ENCODE data around the gene RAB10.

The RAB10 gene

DNA sequence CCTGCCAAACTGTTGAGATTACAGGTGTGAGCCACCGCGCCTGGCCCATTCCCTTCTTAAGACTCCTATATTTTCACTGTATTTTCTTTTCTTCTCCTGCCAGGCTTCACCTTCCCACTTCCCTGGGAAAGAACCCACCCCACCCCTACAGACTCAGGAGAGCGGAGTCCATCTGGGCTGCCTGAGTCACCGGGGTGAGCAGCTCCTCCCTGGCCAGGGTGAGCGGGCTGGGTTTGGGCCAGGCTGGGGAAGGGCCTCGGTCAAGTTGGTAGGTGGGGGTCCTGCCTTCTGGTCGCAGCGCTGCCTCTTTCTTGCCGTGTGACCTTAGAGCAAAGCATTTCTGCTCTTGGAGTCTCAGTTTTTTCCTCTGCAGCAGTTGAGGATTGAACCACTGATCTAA is 136.9 kb downstream of the RAB10 start:
- Histone ChIP-seq H2AFZ (ENCODE audit: low read depth, low read length) (no peak overlapping the region), H3K27ac (ENCODE audit: low read length) (no peak overlapping the region), H3K36me3 (ENCODE audit: insufficient read depth, low read length) (no peaks in the 10 kb centered on the region), H3K4me1 (ENCODE audit: insufficient read depth, low read length) (no peaks in the 10 kb centered on the region), H3K27me3 (ENCODE audit: insufficient read depth, low read length, poor library complexity) (no peaks in the 10 kb centered on the region), H3K9ac (ENCODE audit: low read depth, low read length) (no peak overlapping the region), H4K20me1 (ENCODE audit: insufficient read depth, low read length) (no peaks in the 10 kb centered on the region), H3K4me2 (ENCODE audit: insufficient read depth, low read length) (no peak overlapping the region), H3K79me2 (ENCODE audit: insufficient read depth, low read length) (no peaks in the 10 kb centered on the region), H3K9me3 (ENCODE audit: insufficient read depth, low read length, severe bottlenecking) (no peaks in the 10 kb centered on the region), H3K4me3 (ENCODE audit: low read depth in 1 of 2, low read length in 2 of 2) (no peak overlapping the region)
- no peak for DNase-seq
- TF ChIP-seq EZH2 (IDR thresholded peaks at IDR 0.05; ENCODE audit: borderline replicate concordance, low read depth, low read length, severe bottlenecking): no peak
- TF ChIP-seq, protein P1, sequence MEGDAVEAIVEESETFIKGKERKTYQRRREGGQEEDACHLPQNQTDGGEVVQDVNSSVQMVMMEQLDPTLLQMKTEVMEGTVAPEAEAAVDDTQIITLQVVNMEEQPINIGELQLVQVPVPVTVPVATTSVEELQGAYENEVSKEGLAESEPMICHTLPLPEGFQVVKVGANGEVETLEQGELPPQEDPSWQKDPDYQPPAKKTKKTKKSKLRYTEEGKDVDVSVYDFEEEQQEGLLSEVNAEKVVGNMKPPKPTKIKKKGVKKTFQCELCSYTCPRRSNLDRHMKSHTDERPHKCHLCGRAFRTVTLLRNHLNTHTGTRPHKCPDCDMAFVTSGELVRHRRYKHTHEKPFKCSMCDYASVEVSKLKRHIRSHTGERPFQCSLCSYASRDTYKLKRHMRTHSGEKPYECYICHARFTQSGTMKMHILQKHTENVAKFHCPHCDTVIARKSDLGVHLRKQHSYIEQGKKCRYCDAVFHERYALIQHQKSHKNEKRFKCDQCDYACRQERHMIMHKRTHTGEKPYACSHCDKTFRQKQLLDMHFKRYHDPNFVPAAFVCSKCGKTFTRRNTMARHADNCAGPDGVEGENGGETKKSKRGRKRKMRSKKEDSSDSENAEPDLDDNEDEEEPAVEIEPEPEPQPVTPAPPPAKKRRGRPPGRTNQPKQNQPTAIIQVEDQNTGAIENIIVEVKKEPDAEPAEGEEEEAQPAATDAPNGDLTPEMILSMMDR (IDR thresholded peaks at IDR 0.05; ENCODE audit: borderline replicate concordance, extremely low read depth, low read length, poor library complexity, severe bottlenecking): no peak
- ATAC-seq (ENCODE audit: insufficient read depth, low read depth): no peak

DNA sequence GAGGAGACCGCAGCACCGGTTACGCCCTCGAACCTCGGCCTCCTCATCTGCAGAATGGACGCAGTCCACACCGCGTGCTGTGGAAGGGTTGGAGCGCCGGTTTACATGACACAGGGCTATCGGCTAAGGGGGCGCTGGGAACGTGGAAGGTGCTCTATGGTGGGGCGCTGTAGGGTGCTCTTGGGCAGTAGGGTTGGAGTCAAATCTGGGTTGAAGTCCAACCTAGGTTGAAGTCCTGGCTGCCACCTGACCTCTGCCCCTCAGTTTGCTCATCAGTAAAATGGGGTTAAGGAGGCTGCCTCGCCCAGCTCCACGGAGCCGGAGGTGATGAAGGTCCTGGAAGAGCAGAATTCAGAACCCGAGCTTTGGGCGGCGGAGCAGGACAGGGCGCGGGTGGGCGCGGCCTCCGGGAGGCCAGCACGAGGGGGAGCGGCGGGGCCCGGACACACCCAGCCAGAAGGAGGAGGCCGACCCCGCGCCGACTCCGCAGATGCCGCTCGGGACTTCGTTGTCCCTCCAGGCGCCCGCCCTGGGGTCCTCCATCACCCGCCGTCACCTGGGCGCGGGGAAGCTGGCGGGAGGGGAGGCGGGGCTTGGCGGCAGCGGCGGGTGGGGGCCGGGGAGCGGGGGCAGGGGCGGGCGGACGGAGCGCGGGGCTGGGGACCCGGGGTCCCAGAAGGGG is 138.4 kb downstream of the RAB10 start:
- ATAC-seq (ENCODE audit: insufficient read depth, low read depth): no peak
- Histone ChIP-seq H2AFZ (ENCODE audit: low read depth, low read length) (no peak overlapping the region), H3K27me3 (ENCODE audit: insufficient read depth, low read length, poor library complexity) (no peaks in the 10 kb centered on the region), H3K79me2 (ENCODE audit: insufficient read depth, low read length) (no peaks in the 10 kb centered on the region), H3K4me2 (ENCODE audit: insufficient read depth, low read length) (no peak overlapping the region), H3K9ac (ENCODE audit: low read depth, low read length) (no peak overlapping the region), H3K4me1 (ENCODE audit: insufficient read depth, low read length) (no peaks in the 10 kb centered on the region), H3K27ac (ENCODE audit: low read length) (no peak overlapping the region), H3K9me3 (ENCODE audit: insufficient read depth, low read length, severe bottlenecking) (no peaks in the 10 kb centered on the region), H4K20me1 (ENCODE audit: insufficient read depth, low read length) (no peaks in the 10 kb centered on the region), H3K4me3 (ENCODE audit: low read depth in 1 of 2, low read length in 2 of 2) (no peak overlapping the region), H3K36me3 (ENCODE audit: insufficient read depth, low read length) (no peaks in the 10 kb centered on the region)
- DNase-seq: no peak
- no peak for TF ChIP-seq EZH2 (IDR thresholded peaks at IDR 0.05; ENCODE audit: borderline replicate concordance, low read depth, low read length, severe bottlenecking)
- TF ChIP-seq, protein P1 (IDR thresholded peaks at IDR 0.05; ENCODE audit: borderline replicate concordance, extremely low read depth, low read length, poor library complexity, severe bottlenecking): no peak

DNA sequence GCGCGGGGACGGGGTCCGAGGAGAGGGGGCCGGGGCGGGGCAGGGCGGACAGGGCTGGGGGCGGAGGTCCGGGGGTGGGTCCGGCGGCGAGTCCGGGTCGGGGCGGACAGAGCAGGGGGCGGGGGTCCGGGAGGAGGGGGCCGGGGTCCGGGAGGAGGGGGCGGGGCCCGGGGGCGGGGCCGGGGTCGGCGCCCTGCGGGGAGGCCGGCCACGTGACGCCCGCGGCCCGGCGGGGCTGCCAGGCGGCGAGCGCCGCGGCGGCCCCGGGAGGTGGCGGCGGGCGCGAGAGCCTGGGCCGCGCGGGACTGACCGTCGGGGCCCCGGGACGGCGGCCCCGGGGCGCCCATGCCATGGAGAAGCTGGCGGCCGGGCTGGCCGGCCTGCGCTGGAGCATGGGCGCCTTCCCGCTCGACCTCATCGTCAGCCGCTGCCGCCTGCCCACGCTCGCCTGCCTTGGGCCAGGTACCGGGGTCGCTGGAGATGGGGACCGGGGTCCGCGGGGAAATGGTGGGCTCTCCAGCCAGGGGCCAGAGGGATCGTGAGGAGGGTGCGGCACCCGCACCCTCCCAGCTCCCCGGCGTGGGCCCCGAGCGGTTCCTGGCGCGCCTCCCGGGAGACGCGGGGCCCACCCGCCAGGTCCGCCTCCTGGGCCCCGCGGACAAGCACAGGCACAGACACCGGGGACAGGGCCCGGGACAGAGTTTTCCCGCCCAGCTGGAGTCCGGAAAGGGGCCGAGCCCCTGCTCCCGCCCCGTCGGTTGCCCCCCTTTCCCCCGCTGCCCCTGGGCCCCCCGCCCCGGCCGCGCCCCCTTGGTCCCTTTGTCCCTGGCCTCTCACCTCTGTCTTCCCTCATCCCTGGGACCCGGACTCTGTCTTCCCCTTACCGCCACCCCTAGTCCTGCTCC is 139.2 kb downstream of the RAB10 start, which contains the start of gene GAREM2:
TSS of gene GAREM2 (plus strand) at position 218 of the 905 bp plus-strand sequence. CDS start at position 351, 133 bp downstream.
- Histone ChIP-seq H3K36me3 (ENCODE audit: insufficient read depth, low read length) (no peaks in the 10 kb centered on the region), H3K4me3 (ENCODE audit: low read depth in 1 of 2, low read length in 2 of 2) (no peak within 1 kb of the TSS), H3K27me3 (ENCODE audit: insufficient read depth, low read length, poor library complexity) (no peaks in the 10 kb centered on the region), H3K4me2 (ENCODE audit: insufficient read depth, low read length) (no peak within 1 kb of the TSS), H3K4me1 (ENCODE audit: insufficient read depth, low read length) (no peaks in the 10 kb centered on the region), H4K20me1 (ENCODE audit: insufficient read depth, low read length) (no peaks in the 10 kb centered on the region), H3K27ac (ENCODE audit: low read length) (no peak within 1 kb of the TSS), H3K9me3 (ENCODE audit: insufficient read depth, low read length, severe bottlenecking) (no peaks in the 10 kb centered on the region), H3K9ac (ENCODE audit: low read depth, low read length) (no peak within 1 kb of the TSS), H2AFZ (ENCODE audit: low read depth, low read length) (no peak within 1 kb of the TSS), H3K79me2 (ENCODE audit: insufficient read depth, low read length) (no peaks in the 10 kb centered on the region)
- ATAC-seq (ENCODE audit: insufficient read depth, low read depth) (no peak), DNase-seq (no peak)
- TF ChIP-seq EZH2 (IDR thresholded peaks at IDR 0.05; ENCODE audit: borderline replicate concordance, low read depth, low read length, severe bottlenecking): no peak
- TF ChIP-seq, protein P1 (IDR thresholded peaks at IDR 0.05; ENCODE audit: borderline replicate concordance, extremely low read depth, low read length, poor library complexity, severe bottlenecking): no peak

Measured in DND-41 (cell line).